Neural progenitor cell (in vitro differentiated cells): ENCODE measurements around the gene PRLH.

ENCODE experiments used
- CTCF ChIP-seq: fragments of 200-600 bp; sonication (generic); IDR thresholded peaks from 2 replicates; pipeline ENCODE4 v1.5.1; 2017; ENCODE audit warnings: antibody characterized with exemption, mild to moderate bottlenecking
- EZH2 ChIP-seq: fragments of 200-600 bp; sonication (generic); IDR thresholded peaks from 2 replicates; pipeline ENCODE4 v1.6.1; 2017; ENCODE audit warnings: antibody characterized with exemption, mild to moderate bottlenecking, moderate library complexity
- EZH2phosphoT487 ChIP-seq: fragments of 200-600 bp; sonication (generic); IDR thresholded peaks from 2 replicates; pipeline ENCODE4 v1.6.1; 2017; ENCODE audit warnings: antibody characterized with exemption

GRCh38 chr2:237534380-237534779, 32.0 kb upstream of the PRLH start:
- TF ChIP-seq CTCF (no peak), EZH2phosphoT487 (no peak), EZH2 (no peak)
